Choroid plexus epithelial cell (primary cell): Measurements from ENCODE around the gene MARK1.
A peak's percentile ranks its signal among the peaks of the same experiment; 100 is the strongest.

Experiments
- DNase-seq: peaks from one replicate; pipeline ENCODE4 v3.0.0-alpha.2; 2010; ENCODE audit warnings: low read depth
- H3K4me3 ChIP-seq: 2 replicates; pipeline ENCODE4 v1.5.1; 2011; ENCODE audit warnings: low read depth, mild to moderate bottlenecking, control low read depth, low read length, moderate library complexity
- TF ChIP-seq, protein P1 (sequence below): conservative IDR thresholded peaks from 2 replicates; pipeline ENCODE4 v1.5.1; 2011; ENCODE audit warnings: low read depth, mild to moderate bottlenecking, control low read depth, inconsistent platforms, low read length, moderate library complexity

The MARK1 gene

DNA sequence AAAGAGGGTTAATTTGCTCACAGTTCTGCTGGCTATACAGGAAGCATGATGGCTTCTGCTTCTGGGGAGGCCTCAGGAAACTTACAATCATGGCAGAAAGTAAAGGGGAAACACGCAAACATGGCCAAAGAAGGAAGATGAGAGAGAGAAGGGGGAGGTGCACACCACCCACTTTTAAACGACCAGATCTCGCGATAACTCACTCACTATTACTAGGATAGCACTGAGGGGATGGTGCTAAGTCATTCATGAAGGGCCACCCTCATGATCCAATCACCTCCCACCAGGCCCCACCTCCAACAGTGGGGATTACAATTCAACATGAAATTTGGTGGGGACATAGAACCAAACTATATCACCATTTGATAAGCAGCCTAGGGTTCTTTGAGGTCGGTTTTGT lies 159.9 kb downstream of the MARK1 start:
- no peak for DNase-seq
- H3K4me3 ChIP-seq = no peak overlapping the region
- TF ChIP-seq, protein P1, sequence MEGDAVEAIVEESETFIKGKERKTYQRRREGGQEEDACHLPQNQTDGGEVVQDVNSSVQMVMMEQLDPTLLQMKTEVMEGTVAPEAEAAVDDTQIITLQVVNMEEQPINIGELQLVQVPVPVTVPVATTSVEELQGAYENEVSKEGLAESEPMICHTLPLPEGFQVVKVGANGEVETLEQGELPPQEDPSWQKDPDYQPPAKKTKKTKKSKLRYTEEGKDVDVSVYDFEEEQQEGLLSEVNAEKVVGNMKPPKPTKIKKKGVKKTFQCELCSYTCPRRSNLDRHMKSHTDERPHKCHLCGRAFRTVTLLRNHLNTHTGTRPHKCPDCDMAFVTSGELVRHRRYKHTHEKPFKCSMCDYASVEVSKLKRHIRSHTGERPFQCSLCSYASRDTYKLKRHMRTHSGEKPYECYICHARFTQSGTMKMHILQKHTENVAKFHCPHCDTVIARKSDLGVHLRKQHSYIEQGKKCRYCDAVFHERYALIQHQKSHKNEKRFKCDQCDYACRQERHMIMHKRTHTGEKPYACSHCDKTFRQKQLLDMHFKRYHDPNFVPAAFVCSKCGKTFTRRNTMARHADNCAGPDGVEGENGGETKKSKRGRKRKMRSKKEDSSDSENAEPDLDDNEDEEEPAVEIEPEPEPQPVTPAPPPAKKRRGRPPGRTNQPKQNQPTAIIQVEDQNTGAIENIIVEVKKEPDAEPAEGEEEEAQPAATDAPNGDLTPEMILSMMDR = no peak

GRCh38 chr1:220689666-220690065 lies 161.7 kb downstream of the MARK1 start:
- TF ChIP-seq, protein P1 = no peak
- DNase-seq = no peak
- peak overlapping the region; percentile 57 for H3K4me3 ChIP-seq

DNA sequence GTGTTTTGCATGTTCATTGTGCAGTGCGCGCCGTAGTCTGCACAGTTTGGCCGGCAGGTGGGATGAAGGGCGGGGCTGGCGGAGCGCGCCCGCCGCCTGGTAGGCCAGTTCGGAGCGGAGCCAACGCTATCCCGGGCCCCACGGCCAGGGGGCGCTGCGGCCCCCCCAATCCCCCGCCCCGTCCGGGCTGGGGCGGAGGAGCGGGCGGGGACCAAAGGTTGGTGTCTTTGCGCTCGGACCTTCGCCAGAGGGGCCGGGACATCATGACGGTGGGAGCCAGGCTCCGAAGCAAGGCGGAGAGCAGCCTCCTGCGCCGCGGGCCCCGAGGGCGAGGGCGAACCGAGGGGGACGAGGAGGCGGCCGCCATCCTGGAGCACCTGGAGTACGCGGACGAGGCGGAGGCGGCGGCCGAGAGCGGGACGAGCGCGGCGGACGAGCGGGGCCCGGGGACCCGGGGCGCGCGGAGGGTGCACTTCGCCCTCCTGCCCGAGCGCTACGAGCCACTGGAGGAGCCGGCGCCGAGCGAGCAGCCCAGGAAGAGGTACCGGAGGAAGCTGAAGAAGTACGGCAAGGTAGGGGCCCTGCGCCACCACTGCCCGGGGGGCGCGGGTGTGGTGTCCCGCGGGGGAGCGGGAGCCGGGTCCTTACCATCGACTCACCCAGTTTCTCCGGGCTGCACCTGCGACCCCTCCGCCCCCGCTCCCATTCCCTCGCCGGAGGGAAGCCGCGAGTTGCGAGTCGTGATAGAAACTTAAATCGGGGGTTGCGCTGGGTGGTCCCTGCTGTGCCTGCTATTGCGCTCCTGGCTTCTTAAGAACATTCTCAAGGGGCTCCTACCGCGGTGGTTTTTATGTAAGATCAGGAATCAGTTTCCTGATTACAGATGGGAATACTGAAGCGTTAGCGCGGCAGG lies 162.5 kb downstream of the MARK1 start, which contains the start of gene C1orf115:
TSS of gene C1orf115 (plus strand) at position 224 of the 913 bp plus-strand sequence. CDS start at position 264, 40 bp downstream.
- H3K4me3 ChIP-seq = peak within 1 kb of the TSS; percentile 57
- peak; percentile 34 for DNase-seq
- TF ChIP-seq, protein P1 = peak; percentile 63

GRCh38 chr1:220691053-220691684 lies 163.2 kb downstream of the MARK1 start:
- H3K4me3 ChIP-seq = no peak overlapping the region
- no peak for DNase-seq
- TF ChIP-seq, protein P1 = no peak

DNA sequence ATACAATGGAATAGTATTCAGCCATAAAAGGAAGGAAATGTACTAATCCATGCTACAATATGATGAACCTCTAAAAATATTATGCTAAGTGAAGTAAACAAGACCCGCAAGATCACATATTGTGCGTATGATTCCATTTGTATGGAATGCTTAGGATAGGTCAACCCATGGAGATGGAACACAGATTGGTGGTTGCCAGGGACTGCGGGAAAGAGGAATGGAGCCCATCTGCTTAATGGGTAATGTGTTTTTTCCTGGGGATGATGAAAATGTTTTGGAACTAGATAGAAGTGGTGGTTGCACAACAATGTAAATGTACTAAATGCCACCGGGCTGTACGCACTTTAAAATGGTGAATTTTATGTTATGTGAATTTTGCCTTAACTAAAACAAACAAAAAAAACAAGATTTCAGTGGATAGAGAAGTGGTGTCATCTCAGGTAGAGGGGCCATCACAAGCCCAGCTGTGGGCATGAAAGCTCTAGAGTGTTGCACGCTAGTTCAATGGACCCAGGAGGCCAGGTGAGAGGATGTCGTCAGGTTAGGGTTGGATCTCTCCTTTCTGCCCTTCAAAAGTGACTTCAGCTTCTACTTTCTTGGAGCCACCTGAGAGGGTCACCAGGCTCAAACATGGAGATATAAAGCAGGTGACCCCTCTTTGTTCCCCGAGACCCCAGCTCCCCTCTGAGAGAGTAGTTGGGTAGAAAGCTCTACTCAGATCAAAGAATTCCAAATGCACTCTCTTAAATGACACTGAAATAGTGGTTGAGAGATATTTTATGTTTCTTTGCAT lies 164.7 kb downstream of the MARK1 start:
- H3K4me3 ChIP-seq = no peak overlapping the region
- TF ChIP-seq, protein P1 = no peak
- DNase-seq = no peak

- TF ChIP-seq, protein P1 = no peak
- DNase-seq = no peak
- H3K4me3 ChIP-seq = no peak overlapping the region
These were observed 167.0 kb downstream of the MARK1 start for GRCh38 chr1:220694866-220695382.
